NCI-H69 (cell line): Measurements from ENCODE around the gene CA10.

Source experiments
- DNase-seq: peaks from one replicate; lab custom pipeline; 2025; lab: John Stamatoyannopoulos, UW

The CA10 gene

GRCh38 chr17:51817955-51818354 lies 340.6 kb downstream of the CA10 start:
- DNase-seq: no peak

- no peak for DNase-seq
These were observed 341.4 kb downstream of the CA10 start for GRCh38 chr17:51817117-51817516.

GRCh38 chr17:51815097-51815496 lies 343.4 kb downstream of the CA10 start:
- DNase-seq: no peak

GRCh38 chr17:51814521-51814920 lies 344.0 kb downstream of the CA10 start:
- DNase-seq: no peak

- DNase-seq: no peak
These were observed 344.7 kb downstream of the CA10 start for GRCh38 chr17:51813784-51814174.

- peak; percentile 47 for DNase-seq
These were observed 345.3 kb downstream of the CA10 start for GRCh38 chr17:51813140-51813783.

GRCh38 chr17:51807460-51807859 lies 351.1 kb downstream of the CA10 start:
- DNase-seq: no peak

- peak; percentile 26 for DNase-seq
These were observed 352.7 kb downstream of the CA10 start for GRCh38 chr17:51805765-51806164.

- no peak for DNase-seq
These were observed 353.3 kb downstream of the CA10 start for GRCh38 chr17:51805185-51805584.

GRCh38 chr17:51803161-51803560 lies 355.4 kb downstream of the CA10 start:
- no peak for DNase-seq

GRCh38 chr17:51802544-51802943 lies 356.0 kb downstream of the CA10 start:
- DNase-seq: no peak

- no peak for DNase-seq
These were observed 356.9 kb downstream of the CA10 start for GRCh38 chr17:51801626-51802025.

- no peak for DNase-seq
These were observed 358.5 kb downstream of the CA10 start for GRCh38 chr17:51799981-51800380.

- no peak for DNase-seq
These were observed 359.3 kb downstream of the CA10 start for GRCh38 chr17:51799240-51799639.

GRCh38 chr17:51797150-51797549 lies 361.4 kb downstream of the CA10 start:
- no peak for DNase-seq

GRCh38 chr17:51796026-51796425 lies 362.5 kb downstream of the CA10 start:
- no peak for DNase-seq

GRCh38 chr17:51795401-51795800 lies 363.1 kb downstream of the CA10 start:
- no peak for DNase-seq

- no peak for DNase-seq
These were observed 364.0 kb downstream of the CA10 start for GRCh38 chr17:51794466-51794865.

GRCh38 chr17:51793686-51794085 lies 364.8 kb downstream of the CA10 start:
- DNase-seq: peak; percentile 79

GRCh38 chr17:51778842-51779241 lies 379.7 kb downstream of the CA10 start:
- DNase-seq: no peak

- DNase-seq: no peak
These were observed 388.3 kb downstream of the CA10 start for GRCh38 chr17:51770027-51770759.

GRCh38 chr17:51769231-51769630 lies 389.3 kb downstream of the CA10 start:
- no peak for DNase-seq

GRCh38 chr17:51768706-51769105 lies 389.8 kb downstream of the CA10 start:
- DNase-seq: no peak

- DNase-seq: no peak
These were observed 391.2 kb downstream of the CA10 start for GRCh38 chr17:51767287-51767686.
